Small intestine (tissue), 7 donors: Measurements from ENCODE around the gene MARVELD1. TPM values are rescaled to one million over a fixed set of nuclear protein-coding genes. Genes with fewer than 3 reads are reported as not detected.

Source experiments
- DNase-seq, 2 donors: peaks; one replicate each; pipeline versions ENCODE4 v3.0.0 to v3.0.0-alpha.2; 2013
- FAIRE-seq: peaks from 2 replicates; lab custom pipeline; 2012; peaks lifted over from hg19 to GRCh38; lab: Jason Lieb, UNC
- H3K27ac ChIP-seq, 3 donors: one replicate each; pipeline ENCODE4 v1.5.1; 2013; ENCODE audit warnings: low read length in 2 of 3, mild to moderate bottlenecking in 2 of 3, control low read depth in 1 of 3, inconsistent platforms in 1 of 3, low read depth in 1 of 3, moderate library complexity in 1 of 3
- H3K27me3 ChIP-seq, 3 donors: one replicate each; pipeline ENCODE4 v1.6.1; 2013; ENCODE audit warnings: low read length in 3 of 3, inconsistent platforms in 1 of 3; ENCODE audit not compliant: control insufficient read depth in 3 of 3, insufficient read depth in 3 of 3
- H3K36me3 ChIP-seq, 3 donors: one replicate each; pipeline ENCODE4 v1.6.1; 2013; ENCODE audit warnings: low read length in 3 of 3, inconsistent platforms in 1 of 3, low read depth in 1 of 3, mild to moderate bottlenecking in 1 of 3, moderate library complexity in 1 of 3; ENCODE audit not compliant: control insufficient read depth in 3 of 3, insufficient read depth in 2 of 3
- H3K4me1 ChIP-seq, 3 donors: one replicate each; pipeline ENCODE4 v1.6.1; 2013; ENCODE audit warnings: low read length in 2 of 3, inconsistent platforms in 1 of 3, low read depth in 1 of 3, mild to moderate bottlenecking in 1 of 3, moderate library complexity in 1 of 3; ENCODE audit not compliant: control insufficient read depth in 3 of 3, insufficient read depth in 2 of 3
- H3K4me3 ChIP-seq, 3 donors: one replicate each; pipeline ENCODE4 v1.5.1; 2013; ENCODE audit warnings: low read length in 3 of 3, control low read depth in 1 of 3, inconsistent platforms in 1 of 3, low read depth in 1 of 3, mild to moderate bottlenecking in 1 of 3, moderate library complexity in 1 of 3
- H3K9me3 ChIP-seq, 2 donors: one replicate each; pipeline ENCODE4 v1.6.1; 2013; ENCODE audit warnings: low read depth in 1 of 2, low read length in 1 of 2; ENCODE audit not compliant: control insufficient read depth in 2 of 2, insufficient read depth in 1 of 2
- WGBS, 3 donors: extraction: QIAGEN DNeasy Blood & Tissue Kit; methylation state at CpG; one replicate each; pipeline ENCODE4 v1.1.7; 2013; 5-methylcytosine and 5-hydroxymethylcytosine counted together
- polyA plus RNA-seq, 4 donors: library from polyadenylated mRNA; stranded (reverse) in 3 of 4; unstranded in 1 of 4; fragments of 200-250 nt in 3 of 4; fragments of 120-200 nt in 1 of 4; gene quantifications; one replicate each; pipeline versions ENCODE4 v1.2.1 to v1.2.3, GENCODE V29; 2013
- donor health status: healthy with polysubstance abuse.
- donor health status: control.
- donor health status: control.
- donor health status: Bipolar disorder and iron deficiency.
- donor health status: healthy.

The MARVELD1 gene
- polyA plus RNA-seq, 4 donors = 1.6 to 35.2 (median 10.2) TPM

DNA sequence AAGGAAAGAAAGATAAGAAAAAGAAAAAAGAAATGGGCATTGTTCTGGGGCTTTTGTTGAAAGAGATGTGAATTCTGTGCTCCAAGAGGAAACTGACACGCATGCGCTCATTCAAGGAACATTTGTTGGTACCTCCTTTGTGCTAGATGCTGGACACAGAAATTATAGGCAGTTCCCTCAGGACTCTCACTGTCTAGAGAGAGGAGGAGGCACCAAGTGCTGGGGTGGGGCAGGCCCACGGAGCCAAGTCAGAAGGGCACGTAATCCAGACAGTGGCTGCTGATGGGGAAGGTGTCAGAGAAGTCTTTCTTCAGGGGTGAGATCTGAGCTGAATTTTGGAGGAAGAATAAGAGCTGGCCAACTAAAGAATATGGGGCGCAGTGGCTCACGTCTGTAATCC, 20.5 kb downstream of the MARVELD1 start:
- peaks cover 0 to 5% of the 10 kb centered on the region in 2 donors for H3K9me3 ChIP-seq
- no peaks in the 10 kb centered on the region for H3K27me3 ChIP-seq
- H3K4me1 ChIP-seq = peaks cover 5 to 11% (median 11%) of the 10 kb centered on the region in 3 donors
- 82 to 89% (median 86%) methylated on average over 6 of the region's 6 CpGs for WGBS, 3 donors
- H3K27ac ChIP-seq = no peak overlapping the region
- no peak for FAIRE-seq
- no peak overlapping the region for H3K4me3 ChIP-seq
- no peak for DNase-seq
- H3K36me3 ChIP-seq = peaks cover 0 to 7% (median 0%) of the 10 kb centered on the region in 3 donors

DNA sequence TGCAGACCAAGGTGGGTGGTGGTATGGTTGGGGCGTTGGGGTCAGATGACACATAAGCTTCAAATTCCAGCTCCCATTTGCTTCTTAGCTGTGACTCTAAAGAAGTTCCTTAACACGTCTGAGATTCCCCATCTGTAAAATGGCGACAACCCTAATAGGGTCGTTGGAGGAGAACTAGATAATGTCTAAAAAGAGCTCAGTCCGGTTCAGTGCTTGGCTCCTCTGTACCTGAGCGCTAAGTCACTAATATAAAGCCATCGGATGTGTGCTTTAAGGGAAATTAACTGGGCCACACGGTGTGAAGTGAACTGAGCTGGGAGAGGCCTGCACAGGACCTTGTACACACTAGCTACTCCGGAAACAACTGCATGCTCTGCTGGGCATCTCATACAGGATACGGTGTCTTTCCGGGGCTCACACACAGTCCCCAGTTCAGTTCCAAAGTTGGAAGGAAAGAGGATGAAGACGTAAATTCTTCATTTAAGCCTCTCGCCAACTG, 22.9 kb downstream of the MARVELD1 start:
- FAIRE-seq = no peak
- peak overlapping the region in 1 of 3 donors; percentile 99 for H3K27ac ChIP-seq
- H3K36me3 ChIP-seq = peaks cover 0 to 11% (median 4%) of the 10 kb centered on the region in 3 donors
- peaks cover 0 to 5% of the 10 kb centered on the region in 2 donors for H3K9me3 ChIP-seq
- H3K27me3 ChIP-seq = no peaks in the 10 kb centered on the region
- WGBS, 3 donors = 67 to 74% (median 71%) methylated on average over 13 of the region's 13 CpGs
- H3K4me3 ChIP-seq = peak overlapping the region in 1 of 3 donors; percentile 88
- DNase-seq = no peak
- peaks cover 5 to 11% (median 11%) of the 10 kb centered on the region in 3 donors for H3K4me1 ChIP-seq

DNA sequence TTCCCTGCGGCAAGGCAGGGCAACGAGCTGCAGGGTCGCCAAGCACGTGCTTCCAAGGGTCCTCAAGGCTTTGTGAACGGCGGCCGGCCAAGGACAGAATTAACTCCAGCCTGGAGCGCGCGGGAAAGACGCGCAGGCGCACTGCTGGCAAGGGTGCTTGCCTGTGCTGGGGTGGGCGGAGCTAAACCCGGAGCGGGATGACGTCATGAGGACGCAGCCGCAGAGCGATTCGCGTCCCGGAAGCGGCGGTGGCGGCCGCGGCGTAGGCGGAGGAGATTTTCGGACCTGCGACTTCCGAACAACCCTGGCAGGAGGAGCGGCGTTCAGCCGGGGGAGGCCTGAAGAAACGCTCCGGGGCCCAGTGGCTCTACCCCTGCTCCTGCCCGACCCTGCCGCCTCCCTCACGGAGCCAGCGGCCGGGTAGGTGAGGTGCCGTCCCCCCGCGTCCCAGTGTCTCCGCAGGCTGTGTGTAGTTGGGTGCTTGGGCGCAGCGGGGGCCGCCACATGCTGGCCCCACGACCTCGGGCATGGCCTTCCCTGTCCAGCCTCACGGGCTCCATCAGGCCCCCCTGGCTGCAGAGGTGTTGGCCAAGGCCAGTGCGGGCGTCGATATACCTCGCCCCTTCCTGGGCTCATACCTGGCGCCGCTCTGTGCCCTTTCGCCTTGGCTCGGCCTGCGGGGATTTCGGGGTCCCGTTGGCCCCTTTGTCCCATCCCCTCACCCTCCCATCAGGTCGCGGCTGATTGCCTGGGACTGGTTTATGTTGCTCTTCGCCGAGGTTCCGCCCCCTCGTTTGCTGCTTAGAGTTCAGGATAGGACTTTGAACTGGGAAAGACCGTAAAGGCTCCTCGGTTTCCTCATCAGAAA, 23.6 kb downstream of the MARVELD1 start, which contains the start of gene ZFYVE27:
TSS of gene ZFYVE27 (plus strand) at position 227 of the 868 bp plus-strand sequence. CDS start 1,350 bp downstream, outside the sequence.
- no peak for FAIRE-seq
- 0% methylated on average over 65 to 72 of the region's 72 CpGs for WGBS, 3 donors
- H3K4me1 ChIP-seq = peaks cover 5 to 11% (median 11%) of the 10 kb centered on the region in 3 donors
- peak within 1 kb of the TSS; percentile 88 to 99 (median 98) for H3K4me3 ChIP-seq
- peaks cover 0 to 15% (median 4%) of the 10 kb centered on the region in 3 donors for H3K36me3 ChIP-seq
- H3K27me3 ChIP-seq = no peaks in the 10 kb centered on the region
- peak within 1 kb of the TSS; percentile 95 to 99 (median 97) for H3K27ac ChIP-seq
- peak; percentile 95 to 98 for DNase-seq
- peaks cover 0 to 5% of the 10 kb centered on the region in 2 donors for H3K9me3 ChIP-seq

DNA sequence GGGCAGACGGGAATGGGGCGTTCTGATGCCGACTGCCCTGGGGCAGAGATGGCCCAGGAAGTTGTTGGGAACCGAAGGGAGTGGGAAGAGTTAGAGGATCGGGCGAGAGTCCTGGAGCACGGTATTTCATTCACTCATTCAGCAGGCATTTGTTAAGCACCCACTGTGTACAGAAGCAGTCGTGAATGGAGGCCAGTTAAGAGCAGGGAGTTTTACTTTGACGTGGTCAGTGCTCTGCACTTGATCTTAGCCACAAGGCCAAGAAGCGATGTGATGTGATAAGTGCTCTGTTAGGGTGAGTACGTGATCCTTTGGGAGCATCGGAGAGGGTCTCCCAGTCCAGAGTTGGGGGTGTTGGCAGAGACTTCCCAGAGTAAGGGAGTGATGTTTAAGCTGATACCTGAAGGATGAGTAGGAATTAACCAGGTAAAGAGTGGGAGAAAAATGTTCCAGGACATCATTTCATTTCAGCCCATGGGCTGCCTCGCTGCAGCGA, 24.3 kb downstream of the MARVELD1 start:
- Histone ChIP-seq H3K27me3 (no peaks in the 10 kb centered on the region), H3K4me3 (peak overlapping the region; percentile 88 to 99 (median 98)), H3K27ac (peak overlapping the region in 1 of 3 donors; percentile 99), H3K9me3 (peaks cover 0 to 5% of the 10 kb centered on the region in 2 donors), H3K36me3 (peaks cover 0 to 18% (median 5%) of the 10 kb centered on the region in 3 donors), H3K4me1 (peaks cover 5 to 11% (median 11%) of the 10 kb centered on the region in 3 donors)
- FAIRE-seq (no peak), DNase-seq (no peak)
- WGBS, 3 donors = 32 to 42% (median 42%) methylated on average over 14 of the region's 14 CpGs

DNA sequence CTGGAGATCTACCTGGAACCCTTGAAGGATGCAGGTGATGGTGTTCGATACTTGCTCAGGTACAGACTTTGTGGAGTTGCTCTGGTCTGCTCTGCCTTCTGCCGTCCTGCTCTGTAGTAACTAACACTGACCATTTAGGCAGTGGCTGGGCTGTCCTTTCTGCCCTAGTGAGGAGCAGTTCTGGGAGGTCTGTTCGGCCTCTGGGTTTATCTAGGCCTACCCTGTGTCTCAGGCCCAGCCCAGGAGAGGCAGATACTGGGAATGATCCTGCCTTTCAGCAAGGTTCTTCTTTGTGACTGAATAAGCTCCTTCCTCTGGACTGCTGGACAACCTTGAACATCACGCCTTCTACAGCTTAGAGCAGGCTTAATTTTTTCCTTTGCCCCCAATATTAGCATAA, 25.1 kb downstream of the MARVELD1 start:
- Histone ChIP-seq H3K4me3 (peak overlapping the region in 1 of 3 donors; percentile 88), H3K9me3 (peaks cover 0 to 5% of the 10 kb centered on the region in 2 donors), H3K36me3 (peaks cover 0 to 26% (median 6%) of the 10 kb centered on the region in 3 donors), H3K4me1 (peaks cover 5 to 11% (median 11%) of the 10 kb centered on the region in 3 donors), H3K27me3 (no peaks in the 10 kb centered on the region), H3K27ac (no peak overlapping the region)
- no peak for DNase-seq
- 89 to 100% (median 95%) methylated on average over 4 of the region's 4 CpGs for WGBS, 3 donors
- no peak for FAIRE-seq

DNA sequence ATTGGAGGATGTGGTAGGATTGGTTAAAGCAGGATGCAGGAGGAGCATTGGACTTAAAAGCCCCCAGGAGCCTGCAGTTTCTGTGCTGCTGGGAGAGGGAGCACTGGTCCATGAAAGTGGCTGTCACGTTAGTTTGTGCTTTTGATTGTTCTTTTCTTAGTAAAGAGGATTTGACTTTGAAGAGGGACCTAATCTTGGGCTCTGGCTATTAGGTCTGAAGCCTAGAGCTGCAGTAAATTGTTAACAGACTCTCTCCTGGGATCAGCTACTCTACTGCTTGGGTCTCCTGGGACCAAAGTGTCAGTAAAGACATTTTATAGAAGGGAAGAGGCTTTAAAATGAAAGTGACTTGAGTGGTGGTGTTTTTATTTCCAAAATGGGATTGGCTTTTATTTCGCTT, 27.1 kb downstream of the MARVELD1 start:
- DNase-seq (no peak), FAIRE-seq (no peak)
- peaks cover 5 to 11% (median 11%) of the 10 kb centered on the region in 3 donors for H3K4me1 ChIP-seq
- H3K27me3 ChIP-seq = no peaks in the 10 kb centered on the region
- H3K4me3 ChIP-seq = no peak overlapping the region
- WGBS, 3 donors = 89 to 94% (median 93%) methylated on average over 2 of the region's 2 CpGs
- no peak overlapping the region for H3K27ac ChIP-seq
- H3K9me3 ChIP-seq = peaks cover 0 to 5% of the 10 kb centered on the region in 2 donors
- H3K36me3 ChIP-seq = peaks cover 5 to 41% (median 12%) of the 10 kb centered on the region in 3 donors

DNA sequence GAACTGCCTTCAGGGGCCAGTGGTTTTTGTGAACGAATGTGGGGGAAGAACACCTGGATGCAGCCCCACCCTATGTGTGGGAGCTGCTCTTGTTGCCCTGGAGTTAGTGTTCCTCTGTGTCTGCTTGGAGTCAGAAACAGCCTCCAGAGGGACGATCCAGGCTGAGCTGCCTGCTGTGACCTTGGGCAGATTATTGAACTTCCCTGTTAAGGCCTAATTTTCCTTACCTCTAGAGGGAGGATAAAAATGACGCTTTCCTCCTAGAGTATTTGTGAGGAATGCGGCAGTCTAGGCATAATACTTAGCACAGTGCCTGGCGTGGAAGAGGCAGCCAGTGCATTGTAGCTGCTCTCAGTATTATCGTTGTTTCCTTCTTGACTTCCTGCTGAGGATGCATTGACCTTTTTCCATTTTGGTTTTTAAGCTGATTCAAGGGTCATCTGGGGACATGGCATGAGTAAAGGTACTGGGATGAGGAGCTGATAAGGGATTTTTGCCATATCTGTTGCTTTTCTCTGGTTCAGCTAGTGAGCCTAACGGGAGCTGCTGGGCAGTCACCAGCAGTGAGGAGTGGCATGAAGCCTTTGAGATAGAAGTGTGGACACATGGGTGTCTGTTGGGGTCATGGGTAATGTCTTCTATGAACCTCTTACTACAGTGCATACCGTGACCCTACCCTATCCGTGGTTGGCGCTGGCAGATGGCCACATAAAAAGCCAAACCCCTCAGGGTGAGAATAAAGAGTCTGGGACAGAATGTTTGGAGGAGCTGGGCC, 29.8 kb downstream of the MARVELD1 start:
- no peak for DNase-seq
- Histone ChIP-seq H3K9me3 (no peaks in the 10 kb centered on the region), H3K4me3 (no peak overlapping the region), H3K36me3 (peaks cover 7 to 54% (median 22%) of the 10 kb centered on the region in 3 donors), H3K27ac (no peak overlapping the region), H3K27me3 (no peaks in the 10 kb centered on the region), H3K4me1 (peaks cover 2 to 4% (median 3%) of the 10 kb centered on the region in 3 donors)
- no peak for FAIRE-seq
- 73 to 78% (median 78%) methylated on average over 10 of the region's 10 CpGs for WGBS, 3 donors
